ENCODE data around the gene MBTD1.

MBTD1 gene

GRCh38 chr17:51144266-51145022 is 115.4 kb downstream of the MBTD1 start:
- DNase-seq (ENCODE audit: low read depth), result no peak

- no peak for DNase-seq (ENCODE audit: low read depth)
Observed at GRCh38 chr17:51142597-51142996, 117.3 kb downstream of the MBTD1 start.

- no peak for DNase-seq (ENCODE audit: low read depth)
Observed at GRCh38 chr17:51135956-51136355, 123.9 kb downstream of the MBTD1 start.

- DNase-seq (ENCODE audit: low read depth), result no peak
Observed at GRCh38 chr17:51133365-51133764, 126.5 kb downstream of the MBTD1 start.

- no peak for DNase-seq (ENCODE audit: low read depth)
Observed at GRCh38 chr17:51132964-51133319, 126.9 kb downstream of the MBTD1 start.

GRCh38 chr17:51128076-51128475 is 131.8 kb downstream of the MBTD1 start:
- no peak for DNase-seq (ENCODE audit: low read depth)
